Iris pigment epithelial cell (primary cell): ENCODE measurements around the gene TESK1.
"Not testable (repeated sequence)": the region's sequence is repeated elsewhere in the genome, so short reads cannot be mapped to it uniquely, and the experiment has no call there.

ENCODE experiments used
- DNase-seq: peaks from one replicate; pipeline ENCODE4 v3.0.0-alpha.2; 2011; ENCODE audit warnings: low read depth

TESK1 gene

DNA sequence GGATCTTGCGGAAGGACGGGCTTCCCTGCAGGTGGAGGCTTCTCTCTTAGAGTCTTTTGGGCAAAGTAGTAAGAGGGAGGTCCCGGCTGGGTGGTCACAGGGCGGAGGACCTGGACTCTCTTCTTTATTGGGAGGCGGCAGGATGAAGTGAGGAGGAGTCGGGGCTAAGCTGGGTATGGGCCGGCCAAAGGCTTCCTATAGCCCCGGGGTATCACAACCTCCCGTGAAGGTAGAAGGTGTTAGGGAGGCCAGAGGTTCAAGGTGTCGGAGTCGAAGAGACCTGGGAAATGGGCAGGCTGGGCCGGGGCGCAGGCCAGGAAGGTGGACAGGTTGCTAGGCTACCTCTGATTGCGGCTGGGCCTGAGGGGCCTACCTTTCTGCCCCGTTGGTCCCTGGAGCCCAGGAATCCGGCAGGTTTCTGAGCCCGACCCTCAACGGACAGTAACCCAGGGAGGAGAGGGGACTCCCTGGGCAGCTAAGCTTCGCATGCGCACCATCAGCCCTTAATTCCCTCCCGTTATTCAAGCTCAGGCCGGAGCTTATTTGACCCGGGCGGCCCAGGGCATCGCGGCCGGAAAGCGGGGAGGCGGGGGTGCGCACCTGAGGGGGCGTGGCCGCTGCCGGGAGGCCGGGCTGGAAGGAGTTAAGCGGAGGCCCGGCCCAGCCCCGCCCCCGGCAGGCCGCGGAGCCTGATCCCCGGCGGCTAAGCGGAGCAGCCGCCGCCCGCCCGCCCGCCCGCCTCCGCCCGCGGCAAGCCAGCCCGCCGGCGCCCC, at the start of gene TESK1:
Gene TESK1, plus strand, starts transcription at position 685 of the 773 bp plus-strand sequence. CDS start 358 bp downstream, outside the sequence.
- peak; percentile 63 for DNase-seq

DNA sequence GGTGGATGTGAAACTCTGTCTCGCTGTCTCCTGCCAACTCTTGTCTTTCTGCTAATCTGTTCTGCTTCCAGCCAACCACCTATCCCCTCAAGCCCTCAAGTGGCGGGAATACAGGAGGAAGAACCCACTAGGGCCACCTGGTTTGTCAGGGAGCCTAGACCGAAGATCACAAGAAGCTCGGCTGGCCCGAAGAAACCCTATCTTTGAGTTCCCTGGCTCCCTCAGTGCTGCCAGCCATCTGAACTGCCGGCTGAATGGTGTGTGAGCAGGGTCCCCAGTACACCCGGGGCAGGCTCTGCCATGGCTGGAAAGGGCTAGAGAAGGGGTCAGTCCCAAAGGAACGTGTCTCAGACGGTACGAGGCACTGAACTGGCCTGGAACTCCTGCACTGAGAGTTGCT, 49.2 kb upstream of the TESK1 start:
- no peak for DNase-seq

DNA sequence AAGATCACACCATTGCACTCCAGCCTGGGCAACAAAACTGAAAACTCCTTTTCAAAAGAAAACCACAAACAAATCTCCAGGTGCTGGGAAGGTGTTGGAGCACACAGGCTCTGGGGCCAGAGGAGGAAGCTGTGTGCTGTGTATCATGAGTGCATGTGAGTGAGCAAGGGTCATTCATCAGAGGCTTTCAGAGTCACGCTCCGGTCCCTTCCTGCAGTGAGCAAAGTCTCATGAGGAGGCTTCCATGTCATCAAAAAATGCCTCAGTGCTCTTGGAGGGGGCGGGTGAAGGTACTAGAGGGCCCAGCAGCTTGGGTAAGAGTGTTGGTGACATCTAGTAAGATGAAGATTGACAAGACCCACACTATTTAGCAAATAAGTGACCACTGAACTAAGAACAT, 48.3 kb upstream of the TESK1 start:
- no peak for DNase-seq

DNA sequence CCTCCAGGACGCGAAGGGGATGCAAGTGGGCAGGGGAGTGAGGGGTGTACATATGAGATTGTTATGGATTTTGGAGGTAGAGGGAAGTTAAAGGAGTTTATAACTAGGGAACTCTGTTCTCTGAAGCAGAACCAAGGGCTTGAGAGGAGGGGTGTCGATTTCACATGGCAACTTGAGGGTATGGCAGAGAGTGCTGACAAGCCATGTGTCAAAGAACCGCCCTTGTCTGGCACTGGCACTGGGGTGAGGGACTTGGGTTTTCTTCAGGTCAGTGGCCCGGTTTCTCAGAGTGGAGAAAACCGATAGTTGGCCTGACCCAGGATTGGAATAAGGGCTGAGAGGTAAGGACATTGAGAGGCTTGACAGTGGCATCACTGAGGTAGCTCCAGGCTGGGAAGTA, 47.7 kb upstream of the TESK1 start:
- DNase-seq: no peak

- DNase-seq: no peak
These were observed 46.9 kb upstream of the TESK1 start for GRCh38 chr9:35558185-35558584.

- no peak for DNase-seq
These were observed 45.1 kb upstream of the TESK1 start for GRCh38 chr9:35559792-35560530.

DNA sequence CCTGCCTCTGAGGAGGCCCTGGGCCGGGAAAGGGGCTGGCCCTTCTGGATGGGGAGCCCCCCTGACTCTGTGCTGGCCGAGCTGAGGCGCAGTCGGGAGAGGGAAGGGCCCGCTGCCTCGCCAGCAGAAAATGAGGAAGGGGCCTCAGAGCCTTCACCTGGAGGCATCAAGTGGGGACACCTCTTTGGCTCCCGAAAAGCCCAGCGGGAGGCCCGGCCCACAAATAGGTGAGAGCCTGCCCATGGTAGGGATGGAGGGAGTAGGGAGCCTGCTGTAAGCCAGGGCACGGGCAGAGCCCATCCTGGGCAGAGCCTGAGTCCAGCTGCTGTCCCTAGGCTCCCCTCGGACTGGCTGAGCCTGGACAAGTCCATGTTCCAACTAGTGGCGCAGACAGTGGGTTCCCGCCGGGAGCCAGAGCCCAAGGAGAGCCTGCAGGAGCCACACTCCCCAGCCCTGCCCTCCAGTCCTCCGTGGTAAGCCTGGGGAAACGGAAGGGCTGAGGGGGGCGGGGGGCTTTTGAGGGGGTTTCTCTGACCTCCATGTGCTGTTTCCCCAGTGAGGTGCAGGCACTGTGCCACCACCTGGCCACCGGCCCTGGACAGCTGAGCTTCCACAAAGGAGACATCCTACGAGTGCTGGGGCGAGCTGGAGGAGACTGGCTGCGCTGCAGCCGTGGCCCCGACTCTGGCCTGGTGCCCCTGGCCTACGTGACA, 44.3 kb upstream of the TESK1 start:
- no peak for DNase-seq

GRCh38 chr9:35561468-35562261, 43.4 kb upstream of the TESK1 start:
- DNase-seq: no peak

DNA sequence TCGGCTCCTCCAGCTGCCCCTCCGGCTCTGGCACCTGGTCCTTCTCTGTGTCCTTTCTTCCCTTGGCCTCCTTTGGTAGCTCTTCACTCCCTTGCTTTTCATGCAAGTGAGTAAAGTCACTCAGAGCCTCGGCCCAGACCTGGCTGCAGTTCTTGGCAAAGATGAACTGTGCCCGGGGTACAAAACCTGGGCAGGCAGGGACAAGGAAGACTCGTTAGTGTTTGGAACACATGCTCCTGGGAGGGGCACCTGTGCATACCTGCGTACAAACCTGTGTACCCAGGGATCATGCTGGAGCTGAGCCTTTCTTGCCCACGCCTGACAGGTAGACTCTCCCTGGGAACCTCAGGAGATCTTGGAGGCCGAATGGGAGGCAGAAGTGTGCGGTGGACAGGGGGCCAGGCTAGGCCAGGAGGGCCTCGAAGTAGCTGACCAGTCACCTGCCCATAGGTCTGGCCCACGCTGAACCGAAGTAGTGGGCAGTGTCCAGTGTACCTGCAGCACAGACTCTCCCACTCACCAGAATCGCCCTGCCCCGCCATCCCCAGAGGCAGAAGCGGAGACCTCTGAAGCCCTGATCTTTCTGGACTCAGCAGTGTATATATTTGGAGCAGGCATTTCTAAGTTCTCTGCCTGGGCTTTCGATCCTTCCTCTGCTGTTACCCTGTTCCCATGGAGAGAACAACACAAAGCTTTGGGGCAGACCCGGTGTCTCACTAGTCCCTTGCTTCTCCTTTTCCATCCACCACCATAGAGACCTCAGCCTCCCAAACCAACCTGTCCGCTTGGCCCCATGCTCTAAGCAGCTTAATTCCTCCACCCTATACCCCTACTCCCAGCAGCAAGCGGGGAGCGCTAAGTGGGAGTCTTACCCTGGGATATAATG, 41.9 kb upstream of the TESK1 start:
- DNase-seq: no peak

- DNase-seq: peak; percentile 22
These were observed 41.3 kb upstream of the TESK1 start for GRCh38 chr9:35563791-35564197.

GRCh38 chr9:35564658-35565061, 40.4 kb upstream of the TESK1 start:
- no peak for DNase-seq

- DNase-seq: no peak
These were observed 38.6 kb upstream of the TESK1 start for GRCh38 chr9:35566417-35566816.

DNA sequence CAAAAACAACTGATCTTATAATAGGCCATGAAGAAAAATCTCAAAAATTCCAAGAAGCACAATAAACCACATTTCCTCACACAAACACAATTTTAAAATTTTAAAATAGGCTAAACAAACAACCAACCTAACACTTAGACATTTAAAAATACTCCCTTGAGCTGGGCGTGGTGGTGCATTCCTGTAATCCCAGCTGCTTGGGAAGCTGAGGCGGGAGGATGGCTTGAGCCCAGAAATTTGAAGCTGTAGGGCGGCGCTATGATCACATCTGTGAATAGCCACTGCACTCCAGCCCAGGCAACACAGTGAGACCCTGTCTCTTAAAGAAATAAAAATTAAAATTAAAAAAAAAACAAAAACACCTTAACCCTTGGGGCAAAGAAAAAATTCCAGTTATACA, 36.9 kb upstream of the TESK1 start:
- DNase-seq: no peak

DNA sequence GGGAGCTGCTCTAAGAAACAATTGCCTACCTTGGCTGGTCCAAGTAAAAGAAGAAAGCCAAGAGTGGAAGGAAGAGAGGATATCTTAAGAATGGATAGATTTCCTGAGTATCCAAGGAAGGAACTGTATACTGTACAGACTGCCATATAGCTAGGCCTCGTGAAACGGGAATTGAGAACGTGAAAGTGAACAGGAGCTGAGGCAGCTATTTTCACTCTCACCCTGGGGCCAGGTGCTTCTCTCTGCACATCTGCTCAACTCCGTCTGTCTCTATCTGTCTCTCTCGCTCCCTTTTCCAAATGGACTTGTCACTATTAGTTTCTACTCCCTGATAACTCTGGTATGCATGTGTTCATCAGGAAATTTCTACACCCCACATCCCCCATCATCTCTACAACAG, 35.9 kb upstream of the TESK1 start:
- no peak for DNase-seq

- no peak for DNase-seq
These were observed 34.2 kb upstream of the TESK1 start for GRCh38 chr9:35570709-35571504.

- DNase-seq: no peak
These were observed 30.4 kb upstream of the TESK1 start for GRCh38 chr9:35574578-35575122.

DNA sequence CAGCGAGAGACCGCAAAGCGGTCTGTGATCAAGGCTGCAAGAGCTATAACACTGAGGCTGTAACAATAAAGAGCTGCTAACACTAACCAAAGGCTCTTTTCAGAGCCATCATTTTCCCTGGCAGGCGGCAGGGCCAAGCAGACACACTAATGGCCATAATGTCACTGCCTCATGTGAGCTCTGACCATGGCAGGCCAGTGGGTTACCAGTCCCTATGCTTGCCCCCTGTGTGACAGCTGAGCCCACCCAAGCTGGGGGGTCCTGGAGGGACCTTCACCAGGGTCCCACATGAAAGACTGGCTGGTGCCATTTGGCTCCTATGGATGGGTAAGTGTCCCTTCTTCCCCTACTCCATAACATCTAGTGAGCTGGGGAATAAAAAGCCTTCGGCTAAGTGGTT, 29.6 kb upstream of the TESK1 start:
- DNase-seq: no peak

DNA sequence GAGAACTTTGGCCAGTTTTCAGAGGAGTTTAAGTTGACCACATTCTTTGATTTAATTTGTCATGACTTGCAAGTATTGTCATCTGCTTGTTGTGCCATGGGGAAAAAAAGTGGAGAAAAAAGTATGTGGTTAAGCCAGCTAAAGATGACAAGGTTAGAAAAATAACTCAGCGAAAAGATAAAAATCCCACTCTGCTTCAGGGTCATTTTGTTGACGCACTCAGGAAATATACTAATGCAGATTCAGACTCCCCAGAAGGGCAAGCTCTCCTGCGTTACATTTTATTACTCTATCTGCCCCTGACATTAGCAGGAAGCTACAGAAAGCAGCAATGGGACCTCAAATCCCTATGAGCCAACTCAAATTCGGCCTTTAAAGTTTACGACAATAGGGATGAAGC, 27.6 kb upstream of the TESK1 start:
- peak; percentile 46 for DNase-seq

DNA sequence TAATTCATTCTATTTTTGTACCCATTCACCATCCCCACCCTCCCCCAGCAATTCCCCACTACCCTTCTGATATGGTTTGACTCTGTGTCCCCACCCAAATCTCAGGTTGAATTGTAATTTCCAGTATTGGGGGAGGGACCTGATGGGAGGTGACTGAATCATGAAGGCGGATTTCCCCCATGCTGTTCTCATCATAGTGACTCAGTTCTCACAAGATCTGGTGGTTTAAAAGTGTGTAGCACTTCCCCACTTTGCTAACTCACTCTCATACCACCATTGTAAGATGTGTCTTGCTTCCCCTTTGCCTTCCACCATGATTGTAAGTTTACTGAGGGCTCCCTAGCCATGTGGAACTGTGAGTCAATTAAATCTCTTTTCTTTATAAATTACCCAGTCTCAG, 25.9 kb upstream of the TESK1 start:
- DNase-seq: peak; percentile 14

- not testable (repeated sequence) for DNase-seq
These were observed 25.3 kb upstream of the TESK1 start for GRCh38 chr9:35579659-35580227.
